ENCODE data around the gene TMEM140.

DNA sequence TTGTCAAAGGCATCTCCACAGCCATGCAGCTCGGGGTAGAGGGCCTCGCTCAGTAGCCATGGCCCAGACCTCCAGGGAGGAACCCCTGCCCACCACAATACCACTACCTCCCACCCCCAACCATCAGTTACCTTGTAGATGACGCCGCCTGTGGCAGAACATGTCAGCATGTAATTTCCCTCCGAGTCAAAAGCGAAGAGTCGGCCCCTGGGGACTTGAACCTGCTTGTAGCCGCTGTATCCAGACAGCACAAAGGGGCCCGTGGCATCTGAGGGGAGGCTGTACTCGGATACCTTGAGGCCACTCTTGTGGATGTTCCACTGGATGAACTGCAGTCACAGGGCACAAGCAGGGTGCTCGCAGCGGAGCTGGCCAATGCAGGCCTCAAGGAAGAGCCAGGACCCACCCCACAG, 39.0 kb downstream of the TMEM140 start:
- TF ChIP-seq, protein P1, sequence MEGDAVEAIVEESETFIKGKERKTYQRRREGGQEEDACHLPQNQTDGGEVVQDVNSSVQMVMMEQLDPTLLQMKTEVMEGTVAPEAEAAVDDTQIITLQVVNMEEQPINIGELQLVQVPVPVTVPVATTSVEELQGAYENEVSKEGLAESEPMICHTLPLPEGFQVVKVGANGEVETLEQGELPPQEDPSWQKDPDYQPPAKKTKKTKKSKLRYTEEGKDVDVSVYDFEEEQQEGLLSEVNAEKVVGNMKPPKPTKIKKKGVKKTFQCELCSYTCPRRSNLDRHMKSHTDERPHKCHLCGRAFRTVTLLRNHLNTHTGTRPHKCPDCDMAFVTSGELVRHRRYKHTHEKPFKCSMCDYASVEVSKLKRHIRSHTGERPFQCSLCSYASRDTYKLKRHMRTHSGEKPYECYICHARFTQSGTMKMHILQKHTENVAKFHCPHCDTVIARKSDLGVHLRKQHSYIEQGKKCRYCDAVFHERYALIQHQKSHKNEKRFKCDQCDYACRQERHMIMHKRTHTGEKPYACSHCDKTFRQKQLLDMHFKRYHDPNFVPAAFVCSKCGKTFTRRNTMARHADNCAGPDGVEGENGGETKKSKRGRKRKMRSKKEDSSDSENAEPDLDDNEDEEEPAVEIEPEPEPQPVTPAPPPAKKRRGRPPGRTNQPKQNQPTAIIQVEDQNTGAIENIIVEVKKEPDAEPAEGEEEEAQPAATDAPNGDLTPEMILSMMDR (IDR thresholded peaks at IDR 0.05): no peak
- TF ChIP-seq POLR2A (IDR thresholded peaks at IDR 0.05): no peak
